ENCODE data around the gene LDAF1. TPM values are rescaled to one million over a fixed set of nuclear protein-coding genes. Genes with fewer than 3 reads are reported as not detected.
"Not testable (repeated sequence)": the region's sequence is repeated elsewhere in the genome, so short reads cannot be mapped to it uniquely, and the experiment has no call there.

Gene LDAF1
- total and polyA plus RNA-seq, 2 of the 8 experiments (the other 6 are each of a cell fraction or from before 2014, with no cell fraction given), result 32.4 to 34.2 TPM

- POLR2A ChIA-PET (ENCODE audit: partially characterized antibody); H3K79me1 ChIP-seq (ENCODE audit: low read depth, low read length); FAIRE-seq: not testable (repeated sequence)
Measured at GRCh38 chr16:21115551-21115950, 42.9 kb upstream of the LDAF1 start.

More at GRCh38 chr16:21115551-21115950, 42.9 kb upstream of the LDAF1 start:
- H2BK15ac ChIP-seq (ENCODE audit: low read length); H2BK5ac ChIP-seq (ENCODE audit: low read depth, low read length); H2BK20ac ChIP-seq (ENCODE audit: low read length); H3K9me3 ChIP-seq (ENCODE audit: insufficient read depth in 2 of 2, low read depth in 1 of 2, low read length in 1 of 2); H4K8ac ChIP-seq (ENCODE audit: extremely low read depth, insufficient read depth, low read length); H2BK12ac ChIP-seq (ENCODE audit: low read depth, low read length); H3K36me3 ChIP-seq (ENCODE audit: control insufficient read depth in 2 of 4, insufficient read depth in 4 of 4, low read length in 3 of 4); H4K20me1 ChIP-seq (replicated peaks in 1 of 2; ENCODE audit: control insufficient read depth in 1 of 2, insufficient read depth in 2 of 2, low read length in 2 of 2); CTCF ChIA-PET (ENCODE audit: partially characterized antibody); H4K5ac ChIP-seq (ENCODE audit: insufficient read length, low read depth, low read length); H3K14ac ChIP-seq (ENCODE audit: insufficient read length); H3K23me2 ChIP-seq (ENCODE audit: low read depth, low read length); H3K18ac ChIP-seq (ENCODE audit: extremely low read depth, low read length); H3K79me2 ChIP-seq (ENCODE audit: control insufficient read depth in 1 of 2, insufficient read depth in 2 of 2, low read length in 2 of 2); H2AK5ac ChIP-seq (ENCODE audit: low read depth, low read length); H3K4me1 ChIP-seq (replicated peaks in 1 of 4; ENCODE audit: control insufficient read depth in 3 of 4, insufficient read depth in 4 of 4, low read length in 3 of 4); H3K9ac ChIP-seq (replicated peaks in 1 of 4; ENCODE audit: extremely low read depth in 1 of 4, low read depth in 3 of 4, low read length in 3 of 4); H3K23ac ChIP-seq (ENCODE audit: insufficient read length); H3K56ac ChIP-seq (replicated peaks; ENCODE audit: insufficient read length, low read depth, low read length); H3K27me3 ChIP-seq (replicated peaks in 1 of 4; ENCODE audit: control insufficient read depth in 3 of 4, extremely low read depth in 1 of 4, insufficient read depth in 3 of 4, low read length in 3 of 4); H3K4ac ChIP-seq (replicated peaks; ENCODE audit: insufficient read length, low read depth, low read length); H3K27ac ChIP-seq (ENCODE audit: low read depth, low read length); DNase-seq (ENCODE audit: low read depth in 1 of 2, low spot score in 2 of 2): not testable (repeated sequence)
- Histone ChIP-seq H3K4me3 (ENCODE audit: extremely low read depth in 1 of 4, insufficient read depth in 2 of 4, low read depth in 3 of 4, low read length in 4 of 4) (0 out of 8 replicates have a peak overlapping the region, but pooled peaks of 1 of the 4 experiments have one; percentile 24), H2BK120ac (replicated peaks; ENCODE audit: low read depth, low read length) (peak overlapping the region; percentile 76), H3K4me2 (ENCODE audit: insufficient read depth in 1 of 2, low read depth in 2 of 2, low read length in 2 of 2) (peak overlapping the region in 1 of 2 experiments; percentile 44; a peak in 1 of 4 replicates), H2AFZ (ENCODE audit: low read length) (peak overlapping the region; percentile 77; the same call in 1 of the 2 replicates), H4K91ac (replicated peaks; ENCODE audit: insufficient read length, low read length) (peak overlapping the region; percentile 77)
- WGBS, 2 experiments (ENCODE audit: extremely low coverage in 1 of 2, insufficient coverage in 1 of 2, insufficient read length in 1 of 2, insufficient replicate concordance in 2 of 2, low coverage in 1 of 2, low lambda C conversion rate in 2 of 2, missing lambda C conversion rate in 1 of 2), result 94% methylated on average over 4 of the region's 4 CpGs; no CpG with 5 or more reads in 1 of the 2 experiments

All from H1 (cell line).